ENCODE measurements around the gene NBPF12.
A peak's percentile ranks its signal among the peaks of the same experiment; 100 is the strongest.
"Not testable (repeated sequence)": the region's sequence is repeated elsewhere in the genome, so short reads cannot be mapped to it uniquely, and the experiment has no call there.

NBPF12 gene

GRCh38 chr1:146987502-146987901 is 49.4 kb downstream of the NBPF12 start:
- DNase-seq: not testable (repeated sequence)

- DNase-seq: not testable (repeated sequence)
These were observed 51.3 kb downstream of the NBPF12 start for GRCh38 chr1:146989455-146989854.

- not testable (repeated sequence) for DNase-seq
These were observed 70.4 kb downstream of the NBPF12 start for GRCh38 chr1:147008495-147008894.

- not testable (repeated sequence) for DNase-seq
These were observed 88.9 kb downstream of the NBPF12 start for GRCh38 chr1:147026975-147027374.

GRCh38 chr1:147030066-147030653 is 92.0 kb downstream of the NBPF12 start:
- not testable (repeated sequence) for DNase-seq

- no peak for DNase-seq
These were observed 101.8 kb downstream of the NBPF12 start for GRCh38 chr1:147039916-147040315.

- peak in 1 of 2 donors; percentile 7 for DNase-seq
These were observed 104.8 kb downstream of the NBPF12 start for GRCh38 chr1:147042891-147043290.

GRCh38 chr1:147044511-147044910 is 106.4 kb downstream of the NBPF12 start:
- DNase-seq: not testable (repeated sequence)

Measured in CD4-positive, alpha-beta T cell treated with Interleukin-1 beta for 1 hour (primary cell).